ENCODE measurements around the gene PARD6G.

DNA sequence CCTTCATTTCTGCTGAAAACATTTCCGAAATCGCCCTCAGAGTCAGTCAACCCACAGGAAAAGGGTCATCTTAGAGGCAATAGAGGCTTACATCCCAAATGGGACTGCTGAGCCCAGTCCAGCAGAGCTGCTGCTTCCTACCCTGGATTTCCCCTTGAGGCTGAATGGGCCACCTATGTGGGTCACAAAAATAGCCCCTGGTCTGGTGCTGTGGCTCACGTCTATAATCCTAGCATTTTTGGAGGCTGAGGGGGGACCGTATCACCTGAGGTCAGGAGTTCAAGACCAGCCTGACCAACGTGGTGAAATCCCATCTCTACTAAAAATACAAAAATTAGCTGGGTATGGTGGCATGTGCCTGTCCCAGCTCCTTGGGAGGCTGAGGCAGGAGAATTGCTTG lies 88.9 kb downstream of the PARD6G start:
- TF ChIP-seq, protein P1, sequence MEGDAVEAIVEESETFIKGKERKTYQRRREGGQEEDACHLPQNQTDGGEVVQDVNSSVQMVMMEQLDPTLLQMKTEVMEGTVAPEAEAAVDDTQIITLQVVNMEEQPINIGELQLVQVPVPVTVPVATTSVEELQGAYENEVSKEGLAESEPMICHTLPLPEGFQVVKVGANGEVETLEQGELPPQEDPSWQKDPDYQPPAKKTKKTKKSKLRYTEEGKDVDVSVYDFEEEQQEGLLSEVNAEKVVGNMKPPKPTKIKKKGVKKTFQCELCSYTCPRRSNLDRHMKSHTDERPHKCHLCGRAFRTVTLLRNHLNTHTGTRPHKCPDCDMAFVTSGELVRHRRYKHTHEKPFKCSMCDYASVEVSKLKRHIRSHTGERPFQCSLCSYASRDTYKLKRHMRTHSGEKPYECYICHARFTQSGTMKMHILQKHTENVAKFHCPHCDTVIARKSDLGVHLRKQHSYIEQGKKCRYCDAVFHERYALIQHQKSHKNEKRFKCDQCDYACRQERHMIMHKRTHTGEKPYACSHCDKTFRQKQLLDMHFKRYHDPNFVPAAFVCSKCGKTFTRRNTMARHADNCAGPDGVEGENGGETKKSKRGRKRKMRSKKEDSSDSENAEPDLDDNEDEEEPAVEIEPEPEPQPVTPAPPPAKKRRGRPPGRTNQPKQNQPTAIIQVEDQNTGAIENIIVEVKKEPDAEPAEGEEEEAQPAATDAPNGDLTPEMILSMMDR (IDR thresholded peaks at IDR 0.05): no peak
- TF ChIP-seq POLR2AphosphoS5 (IDR thresholded peaks at IDR 0.05) (no peak), POLR2A (IDR thresholded peaks at IDR 0.05) (no peak), EP300 (IDR thresholded peaks at IDR 0.05; ENCODE audit: low read depth) (no peak)
